GM04503 (cell line): ENCODE measurements around the gene NDEL1.
A peak's percentile ranks its signal among the peaks of the same experiment; 100 is the strongest.
"Not testable (repeated sequence)": the region's sequence is repeated elsewhere in the genome, so short reads cannot be mapped to it uniquely, and the experiment has no call there.

ENCODE experiments used
- DNase-seq: peaks from one replicate; pipeline ENCODE4 v3.0.0-alpha.2; 2012; ENCODE audit warnings: low read depth

The NDEL1 gene

GRCh38 chr17:8435245-8436168 lies at the start of gene NDEL1:
Gene NDEL1 (plus strand): TSS chr17:8435884. CDS start chr17:8444272, 8,388 bp downstream.
- DNase-seq = peak; percentile 75

- DNase-seq = no peak
These were observed 48.8 kb upstream of the NDEL1 start for GRCh38 chr17:8386841-8387240.

- DNase-seq = no peak
These were observed 47.6 kb upstream of the NDEL1 start for GRCh38 chr17:8387914-8388651.

GRCh38 chr17:8391711-8392110 lies 44.0 kb upstream of the NDEL1 start:
- DNase-seq = no peak

- no peak for DNase-seq
These were observed 43.4 kb upstream of the NDEL1 start for GRCh38 chr17:8392274-8392673.

GRCh38 chr17:8392674-8393469 lies 42.8 kb upstream of the NDEL1 start:
- no peak for DNase-seq

- no peak for DNase-seq
These were observed 42.0 kb upstream of the NDEL1 start for GRCh38 chr17:8393470-8394231.

GRCh38 chr17:8394497-8394896 lies 41.2 kb upstream of the NDEL1 start:
- DNase-seq = not testable (repeated sequence)

GRCh38 chr17:8397636-8398035 lies 38.0 kb upstream of the NDEL1 start, which contains the start of gene RNF222:
Gene RNF222 (minus strand): TSS chr17:8397827. CDS start chr17:8393461, 4,366 bp downstream.
- DNase-seq = no peak

- no peak for DNase-seq
These were observed 36.7 kb upstream of the NDEL1 start for GRCh38 chr17:8398980-8399379.

GRCh38 chr17:8401107-8401506 lies 34.6 kb upstream of the NDEL1 start:
- no peak for DNase-seq

GRCh38 chr17:8402921-8403536 lies 32.7 kb upstream of the NDEL1 start:
- no peak for DNase-seq

- DNase-seq = no peak
These were observed 30.1 kb upstream of the NDEL1 start for GRCh38 chr17:8405499-8406016.

- DNase-seq = no peak
These were observed 29.5 kb upstream of the NDEL1 start for GRCh38 chr17:8406174-8406573.

- no peak for DNase-seq
These were observed 27.3 kb upstream of the NDEL1 start for GRCh38 chr17:8408371-8408770.

GRCh38 chr17:8409966-8410882 lies 25.5 kb upstream of the NDEL1 start:
- DNase-seq = peak; percentile 36

GRCh38 chr17:8410883-8411238 lies 24.8 kb upstream of the NDEL1 start:
- DNase-seq = no peak

- DNase-seq = no peak
These were observed 23.6 kb upstream of the NDEL1 start for GRCh38 chr17:8412089-8412488.

GRCh38 chr17:8413328-8413727 lies 22.4 kb upstream of the NDEL1 start:
- DNase-seq = no peak

- no peak for DNase-seq
These were observed 21.7 kb upstream of the NDEL1 start for GRCh38 chr17:8413938-8414337.
